ENCODE data around the gene CCDC57.
"Not testable (repeated sequence)": the region's sequence is repeated elsewhere in the genome, so short reads cannot be mapped to it uniquely, and the experiment has no call there.

The CCDC57 gene

DNA sequence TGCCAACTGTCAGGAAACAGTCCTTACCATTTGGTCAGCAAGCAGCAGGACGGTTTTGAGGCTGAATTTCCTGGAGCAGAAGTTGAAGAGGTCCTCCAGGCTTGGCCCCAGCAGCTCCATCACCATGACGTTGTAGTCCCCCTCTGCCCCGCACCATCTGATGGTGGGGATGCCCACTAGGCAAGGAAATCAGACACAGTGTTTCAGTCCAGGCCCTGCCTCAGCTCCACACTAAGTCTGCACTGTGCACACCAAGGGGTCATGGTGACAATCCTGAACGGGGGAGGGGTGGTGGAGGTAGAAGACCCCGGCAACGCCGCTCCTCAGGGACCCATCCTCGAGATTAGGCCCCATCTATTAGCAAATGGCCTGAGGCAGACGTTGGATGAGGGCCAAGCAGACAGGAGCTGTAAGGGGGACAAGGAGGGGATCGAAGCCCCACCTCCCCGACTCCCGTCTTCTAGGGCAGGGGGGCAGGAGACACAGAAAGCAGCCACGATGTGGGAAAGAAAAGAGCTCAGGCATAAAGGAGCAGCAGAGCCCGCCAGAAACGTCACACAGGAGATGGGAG lies 42.8 kb upstream of the CCDC57 start:
- TF ChIP-seq, protein P1, sequence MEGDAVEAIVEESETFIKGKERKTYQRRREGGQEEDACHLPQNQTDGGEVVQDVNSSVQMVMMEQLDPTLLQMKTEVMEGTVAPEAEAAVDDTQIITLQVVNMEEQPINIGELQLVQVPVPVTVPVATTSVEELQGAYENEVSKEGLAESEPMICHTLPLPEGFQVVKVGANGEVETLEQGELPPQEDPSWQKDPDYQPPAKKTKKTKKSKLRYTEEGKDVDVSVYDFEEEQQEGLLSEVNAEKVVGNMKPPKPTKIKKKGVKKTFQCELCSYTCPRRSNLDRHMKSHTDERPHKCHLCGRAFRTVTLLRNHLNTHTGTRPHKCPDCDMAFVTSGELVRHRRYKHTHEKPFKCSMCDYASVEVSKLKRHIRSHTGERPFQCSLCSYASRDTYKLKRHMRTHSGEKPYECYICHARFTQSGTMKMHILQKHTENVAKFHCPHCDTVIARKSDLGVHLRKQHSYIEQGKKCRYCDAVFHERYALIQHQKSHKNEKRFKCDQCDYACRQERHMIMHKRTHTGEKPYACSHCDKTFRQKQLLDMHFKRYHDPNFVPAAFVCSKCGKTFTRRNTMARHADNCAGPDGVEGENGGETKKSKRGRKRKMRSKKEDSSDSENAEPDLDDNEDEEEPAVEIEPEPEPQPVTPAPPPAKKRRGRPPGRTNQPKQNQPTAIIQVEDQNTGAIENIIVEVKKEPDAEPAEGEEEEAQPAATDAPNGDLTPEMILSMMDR (IDR thresholded peaks at IDR 0.05; ENCODE audit: insufficient read depth, low read depth, low read length, missing control alignments), result no peak
- H3K4me3 ChIP-seq (ENCODE audit: low read length), result no peak overlapping the region
- no peak for DNase-seq (ENCODE audit: low read depth)

DNA sequence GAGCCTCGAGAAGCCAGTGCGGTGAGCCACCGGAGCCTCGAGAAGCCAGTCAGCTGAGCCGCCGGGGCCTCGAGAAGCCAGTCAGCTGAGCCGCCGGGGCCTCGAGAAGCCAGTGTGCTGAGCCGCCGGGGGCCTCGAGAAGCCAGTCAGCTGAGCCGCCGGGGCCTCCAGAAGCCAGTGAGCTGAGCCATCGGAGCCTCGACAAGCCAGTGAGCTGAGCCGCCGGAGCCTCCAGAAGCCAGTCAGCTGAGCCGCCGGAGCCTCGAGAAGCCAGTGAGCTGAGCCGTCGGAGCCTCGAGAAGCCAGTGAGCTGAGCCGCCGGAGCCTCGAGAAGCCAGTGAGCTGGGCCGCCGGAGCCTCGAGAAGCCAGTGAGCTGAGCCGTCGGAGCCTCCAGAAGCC lies 42.1 kb upstream of the CCDC57 start:
- not testable (repeated sequence) for DNase-seq (ENCODE audit: low read depth); H3K4me3 ChIP-seq (ENCODE audit: low read length)

GRCh38 chr17:82254096-82254495 lies 41.5 kb upstream of the CCDC57 start:
- DNase-seq (ENCODE audit: low read depth); H3K4me3 ChIP-seq (ENCODE audit: low read length): not testable (repeated sequence)

DNA sequence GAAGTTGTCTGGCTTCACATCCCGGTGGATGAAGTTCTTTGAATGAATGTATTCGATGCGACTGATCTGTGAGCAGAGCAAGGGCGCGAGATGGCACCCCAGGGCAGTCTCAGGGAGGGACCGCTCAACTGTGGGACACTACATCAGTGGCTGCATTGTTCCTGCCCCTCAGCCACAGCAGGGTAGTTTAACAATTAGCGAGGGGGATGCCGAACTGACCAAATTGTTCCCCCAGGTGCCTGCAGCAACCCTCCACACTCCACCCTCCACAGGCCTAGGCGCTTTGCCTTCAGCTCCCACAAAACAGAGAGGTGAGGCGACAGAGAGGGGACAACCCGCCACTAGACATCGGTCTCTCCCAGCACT lies 40.5 kb upstream of the CCDC57 start:
- no peak for DNase-seq (ENCODE audit: low read depth)
- TF ChIP-seq, protein P1 (IDR thresholded peaks at IDR 0.05; ENCODE audit: insufficient read depth, low read depth, low read length, missing control alignments), result no peak
- no peak overlapping the region for H3K4me3 ChIP-seq (ENCODE audit: low read length)

GRCh38 chr17:82252511-82253178 lies 40.0 kb upstream of the CCDC57 start:
- no peak overlapping the region for H3K4me3 ChIP-seq (ENCODE audit: low read length)
- DNase-seq (ENCODE audit: low read depth), result no peak
- TF ChIP-seq, protein P1 (IDR thresholded peaks at IDR 0.05; ENCODE audit: insufficient read depth, low read depth, low read length, missing control alignments), result no peak

GRCh38 chr17:82250868-82251500 lies 38.3 kb upstream of the CCDC57 start:
- TF ChIP-seq, protein P1 (IDR thresholded peaks at IDR 0.05; ENCODE audit: insufficient read depth, low read depth, low read length, missing control alignments), result no peak
- H3K4me3 ChIP-seq (ENCODE audit: low read length), result no peak overlapping the region
- DNase-seq (ENCODE audit: low read depth), result no peak

DNA sequence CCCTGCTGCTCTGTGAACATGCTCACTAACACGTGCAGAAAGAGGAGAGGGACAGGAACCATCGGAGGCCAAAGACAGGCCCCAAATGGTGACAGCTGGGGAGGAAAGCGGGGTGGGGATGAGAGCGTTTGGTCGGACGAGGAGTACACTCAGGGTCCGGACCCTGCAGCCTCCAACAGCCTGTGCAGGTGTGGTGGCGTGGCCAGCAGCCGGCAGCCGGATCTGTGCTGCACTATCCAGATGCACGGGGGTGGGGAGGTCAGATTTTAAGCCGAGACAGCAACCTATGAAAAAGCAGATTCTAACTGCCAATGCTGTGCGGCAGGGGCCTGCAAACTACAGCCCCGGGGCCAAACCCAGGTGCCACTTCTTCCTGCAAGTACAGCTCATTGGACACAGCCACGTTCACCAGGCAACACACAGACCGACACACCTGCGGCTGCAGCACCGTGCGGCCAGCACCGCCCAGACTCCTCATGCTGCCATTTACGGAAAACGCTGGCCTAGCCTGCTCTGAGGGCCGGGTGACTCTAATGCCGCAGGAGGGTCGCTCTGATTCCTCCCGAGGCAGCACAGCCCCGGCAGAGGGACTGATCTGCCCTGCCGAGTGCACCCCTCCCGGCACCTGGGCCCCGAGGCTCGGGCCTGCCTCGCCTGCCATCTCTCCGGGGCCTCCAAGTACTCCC lies 37.4 kb upstream of the CCDC57 start:
- no peak overlapping the region for H3K4me3 ChIP-seq (ENCODE audit: low read length)
- no peak for DNase-seq (ENCODE audit: low read depth)
- TF ChIP-seq, protein P1 (IDR thresholded peaks at IDR 0.05; ENCODE audit: insufficient read depth, low read depth, low read length, missing control alignments), result no peak

Data from epithelial cell of esophagus (primary cell).